NCI-H2029 treated with DMSO at 0.1 percent for 48 hours (cell line): ENCODE measurements around the gene XRCC3.

Source experiments
- DNase-seq: peaks from one replicate; lab custom pipeline; 2025; lab: John Stamatoyannopoulos, UW

The XRCC3 gene

GRCh38 chr14:103706551-103707328, 8.5 kb downstream of the XRCC3 start:
- no peak for DNase-seq

- no peak for DNase-seq
Observed at GRCh38 chr14:103705504-103706284, 9.6 kb downstream of the XRCC3 start.

GRCh38 chr14:103705118-103705503, 10.1 kb downstream of the XRCC3 start:
- no peak for DNase-seq

- no peak for DNase-seq
Observed at GRCh38 chr14:103704708-103705107, 10.5 kb downstream of the XRCC3 start.

- no peak for DNase-seq
Observed at GRCh38 chr14:103703433-103704385, 11.5 kb downstream of the XRCC3 start.

- DNase-seq = no peak
Observed at GRCh38 chr14:103702497-103703432, 12.5 kb downstream of the XRCC3 start.

- DNase-seq = no peak
Observed at GRCh38 chr14:103702095-103702494, 13.2 kb downstream of the XRCC3 start.

- DNase-seq = no peak
Observed at GRCh38 chr14:103700753-103701490, 14.3 kb downstream of the XRCC3 start.

GRCh38 chr14:103699901-103700752, 15.1 kb downstream of the XRCC3 start:
- DNase-seq = no peak

- no peak for DNase-seq
Observed at GRCh38 chr14:103699261-103699661, 16.0 kb downstream of the XRCC3 start.

GRCh38 chr14:103698380-103699260, 16.6 kb downstream of the XRCC3 start:
- no peak for DNase-seq

- DNase-seq = no peak
Observed at GRCh38 chr14:103697603-103698379, 17.5 kb downstream of the XRCC3 start.

GRCh38 chr14:103697206-103697602, 18.0 kb downstream of the XRCC3 start:
- no peak for DNase-seq

- no peak for DNase-seq
Observed at GRCh38 chr14:103696466-103697071, 18.7 kb downstream of the XRCC3 start.

- no peak for DNase-seq
Observed at GRCh38 chr14:103696070-103696402, 19.2 kb downstream of the XRCC3 start.

- no peak for DNase-seq
Observed at GRCh38 chr14:103695296-103696069, 19.8 kb downstream of the XRCC3 start.
